Neural cell (in vitro differentiated cells): Measurements from ENCODE around the gene TMEM167B. TPM values are rescaled to one million over a fixed set of nuclear protein-coding genes. Genes with fewer than 3 reads are reported as not detected.

Experiments used
- H2AFZ ChIP-seq: fragments of 200-600, 300-800 bp; sonication (generic), shearing (Covaris generic); 2 replicates; pipeline ENCODE4 v1.6.0; 2014; ENCODE audit warnings: low read depth, mild to moderate bottlenecking, antibody characterized with exemption, low read length, moderate library complexity
- H3F3A ChIP-seq: fragments of 200-600 bp; shearing (Covaris generic); 2 replicates; pipeline ENCODE4 v1.6.1; 2016; ENCODE audit warnings: mild to moderate bottlenecking, moderate library complexity, mixed read lengths, antibody characterized with exemption, low read length; ENCODE audit not compliant: insufficient read depth, poor library complexity, severe bottlenecking
- H3K27ac ChIP-seq: fragments of 200-600, 300-800 bp; sonication (generic), shearing (Covaris generic); 2 replicates; pipeline ENCODE4 v1.5.1; 2014; ENCODE audit warnings: mild to moderate bottlenecking, low read length, moderate library complexity
- H3K27me3 ChIP-seq: fragments of 300-800, 200-600 bp; sonication (generic), shearing (Covaris generic); 2 replicates; pipeline ENCODE4 v1.6.0; 2014; ENCODE audit warnings: mild to moderate bottlenecking, low read depth, low read length, moderate library complexity; ENCODE audit not compliant: insufficient read depth
- H3K36me3 ChIP-seq: fragments of 300-800, 200-600 bp; sonication (generic), shearing (Covaris generic); 2 replicates; pipeline ENCODE4 v1.5.1; 2014; ENCODE audit warnings: mild to moderate bottlenecking, antibody characterized with exemption, low read length, moderate library complexity; ENCODE audit not compliant: insufficient read depth
- H3K4me2 ChIP-seq: fragments of 300-800, 200-600 bp; sonication (generic), shearing (Covaris generic); 2 replicates; pipeline ENCODE4 v1.6.0; 2014; ENCODE audit warnings: mild to moderate bottlenecking, low read length
- H3K4me3 ChIP-seq: fragments of 300-800, 200-600 bp; sonication (generic), shearing (Covaris generic); 2 replicates; pipeline ENCODE4 v1.5.1; 2014; ENCODE audit warnings: mild to moderate bottlenecking, low read length, moderate library complexity
- H3K79me2 ChIP-seq: fragments of 200-600 bp; shearing (Covaris generic); replicated peaks from 2 replicates; pipeline ENCODE4 v1.6.0; 2014; ENCODE audit warnings: mild to moderate bottlenecking, low read length, moderate library complexity; ENCODE audit not compliant: insufficient read depth
- H3K9ac ChIP-seq: fragments of 300-800, 200-600 bp; sonication (generic), shearing (Covaris generic); 2 replicates; pipeline ENCODE4 v1.6.1; 2016; ENCODE audit warnings: mild to moderate bottlenecking, low read length, mixed read lengths
- H3K9me2 ChIP-seq: fragments of 200-600 bp; shearing (Covaris generic); 2 replicates; pipeline ENCODE4 v1.6.1; 2016; ENCODE audit warnings: mild to moderate bottlenecking, low read length, mixed read lengths; ENCODE audit not compliant: insufficient read depth
- H3K9me3 ChIP-seq: fragments of 200-600, 300-800 bp; sonication (generic), shearing (Covaris generic); 2 replicates; pipeline ENCODE4 v1.6.1; 2016; ENCODE audit warnings: mild to moderate bottlenecking, mixed run types, low read length, moderate library complexity, mixed read lengths
- H4K20me1 ChIP-seq: fragments of 200-600 bp; shearing (Covaris generic); 2 replicates; pipeline ENCODE4 v1.6.1; 2016; ENCODE audit warnings: mild to moderate bottlenecking, mixed run types; ENCODE audit not compliant: insufficient read depth
- EP300 ChIP-seq: fragments of 450-650 bp; conservative IDR thresholded peaks from 2 replicates; pipeline ENCODE4 v1.6.1; 2014; ENCODE audit warnings: antibody characterized with exemption, mild to moderate bottlenecking, moderate library complexity; ENCODE audit not compliant: poor library complexity, severe bottlenecking
- EZH2 ChIP-seq: fragments of 200-600, 300-800 bp; shearing (Covaris generic), sonication (generic); IDR thresholded peaks from 2 replicates; pipeline ENCODE4 v1.6.1; 2014; ENCODE audit warnings: antibody characterized with exemption, low read length, borderline replicate concordance, mild to moderate bottlenecking; ENCODE audit not compliant: insufficient read depth, poor library complexity, severe bottlenecking
- MXI1 ChIP-seq: fragments of 450-650 bp; conservative IDR thresholded peaks from 2 replicates; pipeline ENCODE4 v1.6.1; 2014; ENCODE audit warnings: antibody characterized with exemption, mild to moderate bottlenecking; ENCODE audit not compliant: poor library complexity, severe bottlenecking
- POLR2AphosphoS5 ChIP-seq: IDR thresholded peaks from 2 replicates; pipeline ENCODE4 v1.6.1; 2012
- RAD21 ChIP-seq: fragments of 450-650 bp; conservative IDR thresholded peaks from 2 replicates; pipeline ENCODE4 v1.6.1; 2014; ENCODE audit warnings: antibody characterized with exemption, mild to moderate bottlenecking, moderate library complexity
- SMC3 ChIP-seq: fragments of 450-650 bp; conservative IDR thresholded peaks from 2 replicates; pipeline ENCODE4 v1.6.1; 2014; ENCODE audit warnings: antibody characterized with exemption, mild to moderate bottlenecking, moderate library complexity; ENCODE audit not compliant: poor library complexity
- TAF1 ChIP-seq: IDR thresholded peaks from 2 replicates; pipeline ENCODE4 v1.6.1; 2012; ENCODE audit warnings: low read depth
- polyA plus RNA-seq: library from polyadenylated mRNA; depleted of rRNA; stranded (reverse); fragments of >200 nt; gene quantifications from 2 replicates; pipeline ENCODE4 v1.2.3, GENCODE V29; 2014
- TF ChIP-seq, protein P1 (sequence below): IDR thresholded peaks from 2 replicates; pipeline ENCODE4 v1.6.1; 2012; ENCODE audit warnings: borderline replicate concordance
- TF ChIP-seq, protein P2 (sequence below): fragments of 450-650 bp; IDR thresholded peaks from 2 replicates; pipeline ENCODE4 v1.5.1; 2014; ENCODE audit warnings: antibody characterized with exemption, mild to moderate bottlenecking, moderate library complexity; ENCODE audit not compliant: poor library complexity, severe bottlenecking

The TMEM167B gene
- polyA plus RNA-seq, 1 donor from 2014 or later, result 53.9 TPM

DNA sequence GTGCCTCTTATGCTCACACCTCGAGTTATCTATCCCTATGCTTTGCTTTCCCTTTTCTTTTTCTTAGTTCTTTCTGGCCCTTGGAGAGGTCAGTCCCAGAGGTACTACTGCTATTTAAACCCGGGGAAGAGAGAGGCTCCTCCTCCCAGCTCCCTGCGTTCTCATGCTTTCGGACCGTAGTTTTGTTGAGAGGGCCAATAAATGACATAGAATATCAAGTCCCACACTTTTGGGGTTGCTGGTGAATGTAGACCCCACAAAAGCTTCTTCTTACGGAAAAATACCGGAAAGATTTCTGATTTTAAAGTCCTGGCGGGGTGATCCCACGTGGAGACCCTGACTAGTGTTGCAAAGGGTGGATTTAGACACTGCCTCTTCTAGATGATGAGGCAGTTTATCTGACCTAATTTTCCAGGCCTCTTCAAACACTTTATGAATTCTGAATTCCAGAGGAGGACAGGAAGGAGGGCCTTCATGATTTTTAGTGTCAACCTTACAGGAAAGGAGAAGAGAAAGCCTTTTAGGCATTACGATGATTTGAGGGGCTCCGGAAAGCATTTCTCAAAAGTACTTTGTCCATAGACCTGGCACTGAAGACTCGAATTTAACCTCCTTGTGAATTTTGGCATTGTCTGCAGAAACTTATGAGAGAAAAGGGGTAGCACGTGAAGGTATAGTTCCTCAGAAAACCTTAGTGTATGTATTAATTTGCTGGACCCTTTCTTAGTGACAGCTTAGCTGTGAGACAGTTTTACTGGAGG lies 694 bp downstream of the TMEM167B start:
- TF ChIP-seq RAD21 (no peak), POLR2AphosphoS5 (no peak), EZH2 (no peak), EP300 (no peak), SMC3 (no peak), TAF1 (no peak), MXI1 (no peak)
- TF ChIP-seq, protein P1, sequence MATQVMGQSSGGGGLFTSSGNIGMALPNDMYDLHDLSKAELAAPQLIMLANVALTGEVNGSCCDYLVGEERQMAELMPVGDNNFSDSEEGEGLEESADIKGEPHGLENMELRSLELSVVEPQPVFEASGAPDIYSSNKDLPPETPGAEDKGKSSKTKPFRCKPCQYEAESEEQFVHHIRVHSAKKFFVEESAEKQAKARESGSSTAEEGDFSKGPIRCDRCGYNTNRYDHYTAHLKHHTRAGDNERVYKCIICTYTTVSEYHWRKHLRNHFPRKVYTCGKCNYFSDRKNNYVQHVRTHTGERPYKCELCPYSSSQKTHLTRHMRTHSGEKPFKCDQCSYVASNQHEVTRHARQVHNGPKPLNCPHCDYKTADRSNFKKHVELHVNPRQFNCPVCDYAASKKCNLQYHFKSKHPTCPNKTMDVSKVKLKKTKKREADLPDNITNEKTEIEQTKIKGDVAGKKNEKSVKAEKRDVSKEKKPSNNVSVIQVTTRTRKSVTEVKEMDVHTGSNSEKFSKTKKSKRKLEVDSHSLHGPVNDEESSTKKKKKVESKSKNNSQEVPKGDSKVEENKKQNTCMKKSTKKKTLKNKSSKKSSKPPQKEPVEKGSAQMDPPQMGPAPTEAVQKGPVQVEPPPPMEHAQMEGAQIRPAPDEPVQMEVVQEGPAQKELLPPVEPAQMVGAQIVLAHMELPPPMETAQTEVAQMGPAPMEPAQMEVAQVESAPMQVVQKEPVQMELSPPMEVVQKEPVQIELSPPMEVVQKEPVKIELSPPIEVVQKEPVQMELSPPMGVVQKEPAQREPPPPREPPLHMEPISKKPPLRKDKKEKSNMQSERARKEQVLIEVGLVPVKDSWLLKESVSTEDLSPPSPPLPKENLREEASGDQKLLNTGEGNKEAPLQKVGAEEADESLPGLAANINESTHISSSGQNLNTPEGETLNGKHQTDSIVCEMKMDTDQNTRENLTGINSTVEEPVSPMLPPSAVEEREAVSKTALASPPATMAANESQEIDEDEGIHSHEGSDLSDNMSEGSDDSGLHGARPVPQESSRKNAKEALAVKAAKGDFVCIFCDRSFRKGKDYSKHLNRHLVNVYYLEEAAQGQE, result no peak
- TF ChIP-seq, protein P2, sequence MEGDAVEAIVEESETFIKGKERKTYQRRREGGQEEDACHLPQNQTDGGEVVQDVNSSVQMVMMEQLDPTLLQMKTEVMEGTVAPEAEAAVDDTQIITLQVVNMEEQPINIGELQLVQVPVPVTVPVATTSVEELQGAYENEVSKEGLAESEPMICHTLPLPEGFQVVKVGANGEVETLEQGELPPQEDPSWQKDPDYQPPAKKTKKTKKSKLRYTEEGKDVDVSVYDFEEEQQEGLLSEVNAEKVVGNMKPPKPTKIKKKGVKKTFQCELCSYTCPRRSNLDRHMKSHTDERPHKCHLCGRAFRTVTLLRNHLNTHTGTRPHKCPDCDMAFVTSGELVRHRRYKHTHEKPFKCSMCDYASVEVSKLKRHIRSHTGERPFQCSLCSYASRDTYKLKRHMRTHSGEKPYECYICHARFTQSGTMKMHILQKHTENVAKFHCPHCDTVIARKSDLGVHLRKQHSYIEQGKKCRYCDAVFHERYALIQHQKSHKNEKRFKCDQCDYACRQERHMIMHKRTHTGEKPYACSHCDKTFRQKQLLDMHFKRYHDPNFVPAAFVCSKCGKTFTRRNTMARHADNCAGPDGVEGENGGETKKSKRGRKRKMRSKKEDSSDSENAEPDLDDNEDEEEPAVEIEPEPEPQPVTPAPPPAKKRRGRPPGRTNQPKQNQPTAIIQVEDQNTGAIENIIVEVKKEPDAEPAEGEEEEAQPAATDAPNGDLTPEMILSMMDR, result no peak
- Histone ChIP-seq H3K79me2 (peaks cover 28% of the 10 kb centered on the region), H2AFZ (peak overlapping the region; percentile 100), H3K9me2 (no peaks in the 10 kb centered on the region), H3K4me3 (peak overlapping the region; percentile 98), H3K27ac (peak overlapping the region; percentile 89), H4K20me1 (no peaks in the 10 kb centered on the region), H3F3A (no peaks in the 10 kb centered on the region), H3K9me3 (no peaks in the 10 kb centered on the region), H3K36me3 (peaks cover 4% of the 10 kb centered on the region), H3K9ac (peak overlapping the region; percentile 92), H3K27me3 (no peaks in the 10 kb centered on the region), H3K4me2 (peak overlapping the region; percentile 100)

DNA sequence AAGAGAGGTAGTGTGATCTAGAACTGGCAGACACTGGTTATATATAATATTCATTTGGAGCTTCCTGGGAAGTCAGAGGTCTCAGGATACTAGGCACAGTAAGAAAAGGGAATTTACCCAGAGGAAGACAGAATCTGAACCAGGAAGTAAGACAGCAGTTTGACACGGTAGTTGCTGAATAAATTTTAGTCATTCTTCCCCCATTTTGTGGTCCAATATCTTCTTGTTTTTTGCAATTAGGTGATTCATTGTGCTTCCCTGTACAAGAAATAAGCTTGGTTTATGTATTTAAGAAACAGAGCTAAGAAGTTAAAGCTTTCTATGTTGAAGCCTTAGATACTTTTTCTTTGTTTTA lies 1.3 kb downstream of the TMEM167B start:
- Histone ChIP-seq H2AFZ (no peak overlapping the region), H3K9me3 (no peaks in the 10 kb centered on the region), H4K20me1 (no peaks in the 10 kb centered on the region), H3F3A (no peaks in the 10 kb centered on the region), H3K79me2 (peaks cover 28% of the 10 kb centered on the region), H3K36me3 (peaks cover 4% of the 10 kb centered on the region), H3K27ac (peak overlapping the region; percentile 89), H3K4me2 (peak overlapping the region; percentile 100), H3K27me3 (no peaks in the 10 kb centered on the region), H3K4me3 (peak overlapping the region; percentile 98), H3K9ac (peak overlapping the region; percentile 92), H3K9me2 (no peaks in the 10 kb centered on the region)
- no peak for TF ChIP-seq EZH2
- TF ChIP-seq, protein P2, result no peak
- no peak for TF ChIP-seq RAD21
- no peak for TF ChIP-seq MXI1
- TF ChIP-seq, protein P1, result no peak
- TF ChIP-seq SMC3, result no peak
- TF ChIP-seq TAF1, result no peak
- TF ChIP-seq EP300, result no peak
- no peak for TF ChIP-seq POLR2AphosphoS5
